Measurements from ENCODE around the gene CNTNAP3.
"Not testable (repeated sequence)": the region's sequence is repeated elsewhere in the genome, so short reads cannot be mapped to it uniquely, and the experiment has no call there.

Gene CNTNAP3

GRCh38 chr9:39067683-39068082, 220.3 kb downstream of the CNTNAP3 start:
- not testable (repeated sequence) for H3K4me3 ChIP-seq (ENCODE audit: low read length in 2 of 2); H3K4me1 ChIP-seq (ENCODE audit: control insufficient read depth, insufficient read depth, low read length); H3K36me3 ChIP-seq (ENCODE audit: control insufficient read depth in 2 of 2, insufficient read depth in 2 of 2, low read length in 2 of 2); H3K9ac ChIP-seq (ENCODE audit: low read length in 2 of 2); H3K9me3 ChIP-seq (ENCODE audit: control insufficient read depth in 2 of 2, low read length in 2 of 2); H3K27ac ChIP-seq (ENCODE audit: low read length); H3K27me3 ChIP-seq (ENCODE audit: control insufficient read depth in 1 of 2, insufficient read depth in 2 of 2, low read length in 2 of 2)

- not testable (repeated sequence) for H3K27ac ChIP-seq (ENCODE audit: low read length); H3K36me3 ChIP-seq (ENCODE audit: control insufficient read depth in 2 of 2, insufficient read depth in 2 of 2, low read length in 2 of 2); H3K4me3 ChIP-seq (ENCODE audit: low read length in 2 of 2); H3K4me1 ChIP-seq (ENCODE audit: control insufficient read depth, insufficient read depth, low read length); H3K9me3 ChIP-seq (ENCODE audit: control insufficient read depth in 2 of 2, low read length in 2 of 2); H3K9ac ChIP-seq (ENCODE audit: low read length in 2 of 2); H3K27me3 ChIP-seq (ENCODE audit: control insufficient read depth in 1 of 2, insufficient read depth in 2 of 2, low read length in 2 of 2)
Measured at GRCh38 chr9:39062966-39063365, 225.0 kb downstream of the CNTNAP3 start.

- not testable (repeated sequence) for H3K27me3 ChIP-seq (ENCODE audit: control insufficient read depth in 1 of 2, insufficient read depth in 2 of 2, low read length in 2 of 2); H3K27ac ChIP-seq (ENCODE audit: low read length); H3K4me3 ChIP-seq (ENCODE audit: low read length in 2 of 2)
Measured at GRCh38 chr9:39054453-39054852, 233.5 kb downstream of the CNTNAP3 start.

GRCh38 chr9:39046833-39047232, 241.1 kb downstream of the CNTNAP3 start:
- H3K9ac ChIP-seq (ENCODE audit: low read length in 2 of 2); H3K4me3 ChIP-seq (ENCODE audit: low read length in 2 of 2); H3K9me3 ChIP-seq (ENCODE audit: control insufficient read depth in 2 of 2, low read length in 2 of 2); H3K4me1 ChIP-seq (ENCODE audit: control insufficient read depth, insufficient read depth, low read length); H3K27ac ChIP-seq (ENCODE audit: low read length); H3K36me3 ChIP-seq (ENCODE audit: control insufficient read depth in 2 of 2, insufficient read depth in 2 of 2, low read length in 2 of 2); H3K27me3 ChIP-seq (ENCODE audit: control insufficient read depth in 1 of 2, insufficient read depth in 2 of 2, low read length in 2 of 2): not testable (repeated sequence)

More at GRCh38 chr9:39054453-39054852, 233.5 kb downstream of the CNTNAP3 start:
- not testable (repeated sequence) for H3K4me1 ChIP-seq (ENCODE audit: control insufficient read depth, insufficient read depth, low read length); H3K9ac ChIP-seq (ENCODE audit: low read length in 2 of 2); H3K36me3 ChIP-seq (ENCODE audit: control insufficient read depth in 2 of 2, insufficient read depth in 2 of 2, low read length in 2 of 2); H3K9me3 ChIP-seq (ENCODE audit: control insufficient read depth in 2 of 2, low read length in 2 of 2)

GRCh38 chr9:39042352-39042803, 245.6 kb downstream of the CNTNAP3 start:
- not testable (repeated sequence) for H3K27me3 ChIP-seq (ENCODE audit: control insufficient read depth in 1 of 2, insufficient read depth in 2 of 2, low read length in 2 of 2); H3K9me3 ChIP-seq (ENCODE audit: control insufficient read depth in 2 of 2, low read length in 2 of 2); H3K4me1 ChIP-seq (ENCODE audit: control insufficient read depth, insufficient read depth, low read length); H3K9ac ChIP-seq (ENCODE audit: low read length in 2 of 2); H3K27ac ChIP-seq (ENCODE audit: low read length); H3K36me3 ChIP-seq (ENCODE audit: control insufficient read depth in 2 of 2, insufficient read depth in 2 of 2, low read length in 2 of 2); H3K4me3 ChIP-seq (ENCODE audit: low read length in 2 of 2)

- H3K4me3 ChIP-seq (ENCODE audit: low read length in 2 of 2); H3K36me3 ChIP-seq (ENCODE audit: control insufficient read depth in 2 of 2, insufficient read depth in 2 of 2, low read length in 2 of 2); H3K9ac ChIP-seq (ENCODE audit: low read length in 2 of 2); H3K27ac ChIP-seq (ENCODE audit: low read length); H3K4me1 ChIP-seq (ENCODE audit: control insufficient read depth, insufficient read depth, low read length); H3K27me3 ChIP-seq (ENCODE audit: control insufficient read depth in 1 of 2, insufficient read depth in 2 of 2, low read length in 2 of 2); H3K9me3 ChIP-seq (ENCODE audit: control insufficient read depth in 2 of 2, low read length in 2 of 2): not testable (repeated sequence)
Measured at GRCh38 chr9:39041774-39042173, 246.2 kb downstream of the CNTNAP3 start.

GRCh38 chr9:39039148-39039547, 248.8 kb downstream of the CNTNAP3 start:
- H3K9me3 ChIP-seq (ENCODE audit: control insufficient read depth in 2 of 2, low read length in 2 of 2); H3K27me3 ChIP-seq (ENCODE audit: control insufficient read depth in 1 of 2, insufficient read depth in 2 of 2, low read length in 2 of 2); H3K36me3 ChIP-seq (ENCODE audit: control insufficient read depth in 2 of 2, insufficient read depth in 2 of 2, low read length in 2 of 2); H3K4me3 ChIP-seq (ENCODE audit: low read length in 2 of 2); H3K4me1 ChIP-seq (ENCODE audit: control insufficient read depth, insufficient read depth, low read length); H3K9ac ChIP-seq (ENCODE audit: low read length in 2 of 2); H3K27ac ChIP-seq (ENCODE audit: low read length): not testable (repeated sequence)

- H3K27me3 ChIP-seq (ENCODE audit: control insufficient read depth in 1 of 2, insufficient read depth in 2 of 2, low read length in 2 of 2); H3K36me3 ChIP-seq (ENCODE audit: control insufficient read depth in 2 of 2, insufficient read depth in 2 of 2, low read length in 2 of 2); H3K9me3 ChIP-seq (ENCODE audit: control insufficient read depth in 2 of 2, low read length in 2 of 2); H3K9ac ChIP-seq (ENCODE audit: low read length in 2 of 2); H3K4me1 ChIP-seq (ENCODE audit: control insufficient read depth, insufficient read depth, low read length); H3K4me3 ChIP-seq (ENCODE audit: low read length in 2 of 2); H3K27ac ChIP-seq (ENCODE audit: low read length): not testable (repeated sequence)
Measured at GRCh38 chr9:39038221-39038620, 249.7 kb downstream of the CNTNAP3 start.

GRCh38 chr9:39033849-39034248, 254.1 kb downstream of the CNTNAP3 start:
- not testable (repeated sequence) for H3K4me3 ChIP-seq (ENCODE audit: low read length in 2 of 2); H3K27ac ChIP-seq (ENCODE audit: low read length); H3K9ac ChIP-seq (ENCODE audit: low read length in 2 of 2); H3K27me3 ChIP-seq (ENCODE audit: control insufficient read depth in 1 of 2, insufficient read depth in 2 of 2, low read length in 2 of 2); H3K9me3 ChIP-seq (ENCODE audit: control insufficient read depth in 2 of 2, low read length in 2 of 2); H3K36me3 ChIP-seq (ENCODE audit: control insufficient read depth in 2 of 2, insufficient read depth in 2 of 2, low read length in 2 of 2); H3K4me1 ChIP-seq (ENCODE audit: control insufficient read depth, insufficient read depth, low read length)

- not testable (repeated sequence) for H3K9me3 ChIP-seq (ENCODE audit: control insufficient read depth in 2 of 2, low read length in 2 of 2); H3K9ac ChIP-seq (ENCODE audit: low read length in 2 of 2); H3K27ac ChIP-seq (ENCODE audit: low read length); H3K4me1 ChIP-seq (ENCODE audit: control insufficient read depth, insufficient read depth, low read length); H3K36me3 ChIP-seq (ENCODE audit: control insufficient read depth in 2 of 2, insufficient read depth in 2 of 2, low read length in 2 of 2); H3K4me3 ChIP-seq (ENCODE audit: low read length in 2 of 2); H3K27me3 ChIP-seq (ENCODE audit: control insufficient read depth in 1 of 2, insufficient read depth in 2 of 2, low read length in 2 of 2)
Measured at GRCh38 chr9:39030204-39031019, 257.6 kb downstream of the CNTNAP3 start.

GRCh38 chr9:39028855-39029254, 259.1 kb downstream of the CNTNAP3 start:
- H3K4me3 ChIP-seq (ENCODE audit: low read length in 2 of 2); H3K27ac ChIP-seq (ENCODE audit: low read length); H3K4me1 ChIP-seq (ENCODE audit: control insufficient read depth, insufficient read depth, low read length); H3K36me3 ChIP-seq (ENCODE audit: control insufficient read depth in 2 of 2, insufficient read depth in 2 of 2, low read length in 2 of 2); H3K27me3 ChIP-seq (ENCODE audit: control insufficient read depth in 1 of 2, insufficient read depth in 2 of 2, low read length in 2 of 2); H3K9ac ChIP-seq (ENCODE audit: low read length in 2 of 2); H3K9me3 ChIP-seq (ENCODE audit: control insufficient read depth in 2 of 2, low read length in 2 of 2): not testable (repeated sequence)

All from stomach smooth muscle (tissue), 2 donors.